K562 (cell line): ENCODE measurements around the gene SLCO2B1. TPM values are rescaled to one million over a fixed set of nuclear protein-coding genes. Genes with fewer than 3 reads are reported as not detected.

Experiments
- CBFA2T3 ChIP-seq: fragments of 450-650 bp; IDR thresholded peaks from 2 replicates; pipeline ENCODE4 v1.6.1; 2017
- DDX20 ChIP-seq: fragments of 450-650 bp; IDR thresholded peaks from 2 replicates; pipeline ENCODE4 v1.6.1; 2016; ENCODE audit warnings: missing genetic modification characterization, low read depth, mild to moderate bottlenecking, missing compliant biosample characterization, moderate library complexity
- DNMT1 ChIP-seq: fragments of 450-650 bp; IDR thresholded peaks from 2 replicates; pipeline ENCODE4 v1.6.1; 2016; ENCODE audit warnings: antibody characterized with exemption, mild to moderate bottlenecking
- E2F6 ChIP-seq, 2 experiments: IDR thresholded peaks; 2 replicates each; pipeline ENCODE4 v1.6.1; 2011; ENCODE audit warnings: borderline replicate concordance in 1 of 2, control low read depth in 1 of 2, low read depth in 1 of 2, low read length in 1 of 2, mild to moderate bottlenecking in 1 of 2, mixed read lengths in 1 of 2, moderate library complexity in 1 of 2; ENCODE audit not compliant: insufficient read depth in 1 of 2, insufficient read length in 1 of 2, poor library complexity in 1 of 2, severe bottlenecking in 1 of 2; ENCODE audit errors: extremely low read depth in 1 of 2
- ETV1 ChIP-seq: fragments of 450-650 bp; conservative IDR thresholded peaks from 2 replicates; pipeline ENCODE4 v1.6.1; 2016; ENCODE audit warnings: missing genetic modification characterization, control low read depth, low read depth, missing compliant biosample characterization
- FOXP4 ChIP-seq: sonication (generic); formaldehyde crosslinking; IDR thresholded peaks from 2 replicates; pipeline ENCODE4 v1.8.0; 2022; ENCODE audit warnings: mild to moderate bottlenecking, missing genetic modification reagents, borderline replicate concordance
- HMG20B ChIP-seq: fragments of 250-450 bp; sonication (Bioruptor Pico); IDR thresholded peaks from 2 replicates; pipeline ENCODE4 v1.5.0; 2021; ENCODE audit warnings: mild to moderate bottlenecking
- L3MBTL2 ChIP-seq: fragments of 450-650 bp; IDR thresholded peaks from 2 replicates; pipeline ENCODE4 v1.6.1; 2016; ENCODE audit warnings: mild to moderate bottlenecking, moderate library complexity
- ZNF12 ChIP-seq: sonication (generic); formaldehyde crosslinking; IDR thresholded peaks from 2 replicates; pipeline ENCODE4 v1.4.0; 2020; ENCODE audit warnings: mild to moderate bottlenecking, missing genetic modification reagents
- polyA plus RNA-seq, 8 experiments: library from polyadenylated mRNA; depleted of rRNA in 4 of 8; stranded (reverse) in 5 of 8; unstranded in 3 of 8; fragments of >200 nt; fragmentation: Nextera tagmentation in 2 of 8; fragmentation: Illumina TruSeq in 1 of 8; extraction: Ambion mirVana in 2 of 8; extraction: Trizol in 1 of 8; gene quantifications; 2 replicates each; pipeline versions ENCODE4 v1.2.1 to v1.2.3, GENCODE V29; 2011 to 2014; ENCODE audit warnings: inconsistent platforms in 1 of 8, missing spikeins in 1 of 8
- total RNA-seq, 7 experiments: library from RNA; depleted of rRNA in 6 of 7; stranded (reverse); fragments of >200 nt in 6 of 7; fragmentation: Illumina TruSeq in 2 of 7; extraction: Trizol in 2 of 7; gene quantifications; 2 replicates each; pipeline versions ENCODE4 v1.2.1 to v1.2.3, GENCODE V29; 2011 to 2021; ENCODE audit warnings: low replicate concordance in 1 of 7
- TF ChIP-seq, protein P1 (sequence below): sonication (generic); formaldehyde crosslinking; IDR thresholded peaks from 2 replicates; pipeline ENCODE4 v1.8.1; 2023; ENCODE audit warnings: mild to moderate bottlenecking, missing genetic modification reagents

The SLCO2B1 gene
- total and polyA plus RNA-seq, 9 of the 15 experiments (the other 6 are each of a cell fraction or from before 2014, with no cell fraction given), result 0.70 to 14.7 (median 7.6) TPM

GRCh38 chr11:75103380-75104026 lies 47.4 kb upstream of the SLCO2B1 start (continued):
- TF ChIP-seq, protein P1, sequence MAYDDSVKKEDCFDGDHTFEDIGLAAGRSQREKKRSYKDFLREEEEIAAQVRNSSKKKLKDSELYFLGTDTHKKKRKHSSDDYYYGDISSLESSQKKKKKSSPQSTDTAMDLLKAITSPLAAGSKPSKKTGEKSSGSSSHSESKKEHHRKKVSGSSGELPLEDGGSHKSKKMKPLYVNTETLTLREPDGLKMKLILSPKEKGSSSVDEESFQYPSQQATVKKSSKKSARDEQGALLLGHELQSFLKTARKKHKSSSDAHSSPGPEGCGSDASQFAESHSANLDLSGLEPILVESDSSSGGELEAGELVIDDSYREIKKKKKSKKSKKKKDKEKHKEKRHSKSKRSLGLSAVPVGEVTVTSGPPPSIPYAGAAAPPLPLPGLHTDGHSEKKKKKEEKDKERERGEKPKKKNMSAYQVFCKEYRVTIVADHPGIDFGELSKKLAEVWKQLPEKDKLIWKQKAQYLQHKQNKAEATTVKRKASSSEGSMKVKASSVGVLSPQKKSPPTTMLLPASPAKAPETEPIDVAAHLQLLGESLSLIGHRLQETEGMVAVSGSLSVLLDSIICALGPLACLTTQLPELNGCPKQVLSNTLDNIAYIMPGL (CRISPR knock-in tag), result no peak
- TF ChIP-seq E2F6 (IDR thresholded peaks at IDR 0.05; ENCODE audit: borderline replicate concordance in 1 of 2, extremely low read depth in 1 of 2, insufficient read depth in 1 of 2, insufficient read length in 1 of 2, low read depth in 1 of 2, low read length in 1 of 2, poor library complexity in 1 of 2, severe bottlenecking in 1 of 2) (peak in 1 of 2 experiments; percentile 17), DNMT1 (no peak), FOXP4 (no peak), L3MBTL2 (peak; percentile 66), ZNF12 (CRISPR knock-in tag) (no peak), CBFA2T3 (peak; percentile 95), HMG20B (CRISPR knock-in tag) (no peak), DDX20 (tag) (no peak), ETV1 (tag) (peak; percentile 89)
- TF ChIP-seq, all 486 proteins: peak for 128
